SU-DHL-6 (cell line): Measurements from ENCODE around the gene RTP2.

Experiments used
- H2AFZ ChIP-seq: fragments of 200-600 bp; sonication (generic); 2 replicates; pipeline ENCODE4 v1.6.1; 2014; ENCODE audit warnings: low read depth, mild to moderate bottlenecking, moderate library complexity, mixed read lengths, antibody characterized with exemption, low read length; ENCODE audit not compliant: severe bottlenecking
- H3F3A ChIP-seq: fragments of 200-600 bp; shearing (Covaris generic); 2 replicates; pipeline ENCODE4 v1.6.0; 2016; ENCODE audit warnings: antibody characterized with exemption, mild to moderate bottlenecking; ENCODE audit not compliant: insufficient read depth
- H3K27ac ChIP-seq: fragments of 200-600 bp; sonication (generic); 2 replicates; pipeline ENCODE4 v1.5.1; 2016; ENCODE audit warnings: low read depth, mild to moderate bottlenecking, low read length, moderate library complexity, mixed read lengths
- H3K27me3 ChIP-seq: fragments of 200-600 bp; sonication (generic), shearing (Covaris generic); 2 replicates; pipeline ENCODE4 v1.6.0; 2014; ENCODE audit warnings: mild to moderate bottlenecking, low read length
- H3K36me3 ChIP-seq: fragments of 200-600 bp; sonication (generic); 2 replicates; pipeline ENCODE4 v1.6.1; 2014; ENCODE audit warnings: mild to moderate bottlenecking, low read length, mixed read lengths
- H3K4me2 ChIP-seq: fragments of 300-600, 200-600 bp; shearing (Covaris generic), sonication (generic); 2 replicates; pipeline ENCODE4 v1.6.0; 2014; ENCODE audit warnings: low read length, low read depth, mild to moderate bottlenecking; ENCODE audit not compliant: poor library complexity, severe bottlenecking
- H3K4me3 ChIP-seq: fragments of 200-600 bp; sonication (generic); 2 replicates; pipeline ENCODE4 v1.5.1; 2014; ENCODE audit warnings: antibody characterized with exemption, low read length, mild to moderate bottlenecking, mixed read lengths; ENCODE audit not compliant: insufficient read depth, poor library complexity, severe bottlenecking
- H3K79me2 ChIP-seq: fragments of 200-600 bp; sonication (generic); 2 replicates; pipeline ENCODE4 v1.6.1; 2014; ENCODE audit warnings: mild to moderate bottlenecking, low read length, moderate library complexity; ENCODE audit not compliant: insufficient read depth
- H3K9ac ChIP-seq: fragments of 200-600 bp; sonication (generic); 2 replicates; pipeline ENCODE4 v1.7.0; 2014; ENCODE audit warnings: mild to moderate bottlenecking, low read length
- H3K9me2 ChIP-seq: fragments of 200-600 bp; sonication (generic); replicated peaks from 2 replicates; pipeline ENCODE4 v1.6.1; 2014; ENCODE audit warnings: low read length; ENCODE audit not compliant: insufficient read depth
- H3K9me3 ChIP-seq: fragments of 200-600 bp; sonication (generic); 2 replicates; pipeline ENCODE4 v1.6.1; 2014; ENCODE audit warnings: low read length, mixed read lengths; ENCODE audit not compliant: insufficient read depth
- H4K20me1 ChIP-seq: fragments of 200-600 bp; sonication (generic); 2 replicates; pipeline ENCODE4 v1.6.1; 2014; ENCODE audit warnings: low read depth, mild to moderate bottlenecking, antibody characterized with exemption, low read length, moderate library complexity, mixed read lengths
- EZH2phosphoT487 ChIP-seq: fragments of 200-600 bp; sonication (generic), shearing (Covaris generic); conservative IDR thresholded peaks from 2 replicates; pipeline ENCODE4 v1.6.1; 2018; ENCODE audit warnings: mild to moderate bottlenecking, antibody characterized with exemption, low read length, moderate library complexity, mixed read lengths
- TF ChIP-seq, protein P1 (sequence below): fragments of 200-600 bp; sonication (generic); IDR thresholded peaks from one replicate; pipeline ENCODE4 v1.5.1; 2017; ENCODE audit warnings: antibody characterized with exemption, mild to moderate bottlenecking, low read length, moderate library complexity; ENCODE audit not compliant: insufficient read depth, poor library complexity, severe bottlenecking

The RTP2 gene, protein sequence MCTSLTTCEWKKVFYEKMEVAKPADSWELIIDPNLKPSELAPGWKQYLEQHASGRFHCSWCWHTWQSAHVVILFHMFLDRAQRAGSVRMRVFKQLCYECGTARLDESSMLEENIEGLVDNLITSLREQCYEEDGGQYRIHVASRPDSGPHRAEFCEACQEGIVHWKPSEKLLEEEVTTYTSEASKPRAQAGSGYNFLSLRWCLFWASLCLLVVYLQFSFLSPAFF

GRCh38 chr3:187702507-187703033, at the start of gene RTP2:
TSS of gene RTP2 (minus strand) at chr3:187702557. CDS start at chr3:187702128, 429 bp downstream.
- H3K9ac ChIP-seq = no peak within 1 kb of the TSS
- H3K9me2 ChIP-seq = no peaks in the 10 kb centered on the region
- no peak within 1 kb of the TSS for H3K27ac ChIP-seq
- H3K4me2 ChIP-seq = no peak within 1 kb of the TSS
- no peaks in the 10 kb centered on the region for H3K36me3 ChIP-seq
- TF ChIP-seq, protein P1, sequence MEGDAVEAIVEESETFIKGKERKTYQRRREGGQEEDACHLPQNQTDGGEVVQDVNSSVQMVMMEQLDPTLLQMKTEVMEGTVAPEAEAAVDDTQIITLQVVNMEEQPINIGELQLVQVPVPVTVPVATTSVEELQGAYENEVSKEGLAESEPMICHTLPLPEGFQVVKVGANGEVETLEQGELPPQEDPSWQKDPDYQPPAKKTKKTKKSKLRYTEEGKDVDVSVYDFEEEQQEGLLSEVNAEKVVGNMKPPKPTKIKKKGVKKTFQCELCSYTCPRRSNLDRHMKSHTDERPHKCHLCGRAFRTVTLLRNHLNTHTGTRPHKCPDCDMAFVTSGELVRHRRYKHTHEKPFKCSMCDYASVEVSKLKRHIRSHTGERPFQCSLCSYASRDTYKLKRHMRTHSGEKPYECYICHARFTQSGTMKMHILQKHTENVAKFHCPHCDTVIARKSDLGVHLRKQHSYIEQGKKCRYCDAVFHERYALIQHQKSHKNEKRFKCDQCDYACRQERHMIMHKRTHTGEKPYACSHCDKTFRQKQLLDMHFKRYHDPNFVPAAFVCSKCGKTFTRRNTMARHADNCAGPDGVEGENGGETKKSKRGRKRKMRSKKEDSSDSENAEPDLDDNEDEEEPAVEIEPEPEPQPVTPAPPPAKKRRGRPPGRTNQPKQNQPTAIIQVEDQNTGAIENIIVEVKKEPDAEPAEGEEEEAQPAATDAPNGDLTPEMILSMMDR = no peak
- TF ChIP-seq EZH2phosphoT487 = no peak
- no peak within 1 kb of the TSS for H3K4me3 ChIP-seq
- no peaks in the 10 kb centered on the region for H4K20me1 ChIP-seq
- H3K79me2 ChIP-seq = no peaks in the 10 kb centered on the region
- H3F3A ChIP-seq = no peaks in the 10 kb centered on the region
- no peaks in the 10 kb centered on the region for H3K27me3 ChIP-seq
- no peak within 1 kb of the TSS for H2AFZ ChIP-seq
- H3K9me3 ChIP-seq = no peaks in the 10 kb centered on the region

- Histone ChIP-seq H3K79me2 (peaks cover 15% of the 10 kb centered on the region), H2AFZ (peak overlapping the region; percentile 1), H4K20me1 (no peaks in the 10 kb centered on the region), H3F3A (peaks cover 48% of the 10 kb centered on the region), H3K9me2 (no peaks in the 10 kb centered on the region), H3K36me3 (no peaks in the 10 kb centered on the region), H3K27me3 (no peaks in the 10 kb centered on the region), H3K27ac (peak overlapping the region; percentile 92), H3K4me3 (peak overlapping the region; percentile 28), H3K4me2 (peak overlapping the region; percentile 97), H3K9ac (peak overlapping the region; percentile 99), H3K9me3 (no peaks in the 10 kb centered on the region)
- TF ChIP-seq, protein P1 = no peak
- TF ChIP-seq EZH2phosphoT487 = no peak
Observed at GRCh38 chr3:187750513-187751123, 48.3 kb upstream of the RTP2 start.

DNA sequence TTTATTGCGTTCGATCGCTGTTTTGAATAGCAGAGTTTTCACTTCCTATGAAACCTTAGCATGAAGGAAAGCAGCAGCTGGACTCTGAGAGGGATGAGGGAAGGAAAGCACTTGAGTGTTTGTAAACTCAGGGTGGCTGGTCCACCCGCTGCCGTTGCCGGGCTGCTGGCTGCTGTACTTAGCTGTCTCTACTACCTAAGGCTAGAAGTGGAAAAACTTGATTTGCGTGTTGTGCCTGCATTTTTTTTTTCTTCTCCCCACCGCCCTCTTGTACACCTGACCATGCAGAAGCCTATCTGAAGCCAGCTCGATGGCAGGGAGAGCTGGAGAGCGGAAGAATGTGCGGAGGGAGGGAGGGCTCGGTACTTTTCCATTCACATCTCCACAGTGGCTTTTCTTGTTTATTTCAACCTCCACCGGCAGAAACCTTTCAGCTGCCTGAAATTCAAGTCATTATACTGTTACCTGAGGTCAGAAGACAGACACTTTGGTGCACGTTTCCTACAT, 47.7 kb upstream of the RTP2 start:
- TF ChIP-seq, protein P1 = no peak
- no peak for TF ChIP-seq EZH2phosphoT487
- Histone ChIP-seq H3K9me3 (no peaks in the 10 kb centered on the region), H3K4me2 (peak overlapping the region; percentile 97), H3K4me3 (peak overlapping the region; percentile 28), H4K20me1 (no peaks in the 10 kb centered on the region), H3K27me3 (no peaks in the 10 kb centered on the region), H3K9ac (peak overlapping the region; percentile 99), H3K79me2 (peaks cover 20% of the 10 kb centered on the region), H2AFZ (peak overlapping the region; percentile 1), H3K9me2 (no peaks in the 10 kb centered on the region), H3K36me3 (no peaks in the 10 kb centered on the region), H3F3A (peaks cover 50% of the 10 kb centered on the region), H3K27ac (peak overlapping the region; percentile 92)
